ENCODE results near the gene STRN3. TPM values are rescaled to one million over a fixed set of nuclear protein-coding genes. Genes with fewer than 3 reads are reported as not detected.

STRN3 gene
- total RNA-seq, 1 experiment from 2014 or later: 36.6 TPM

DNA sequence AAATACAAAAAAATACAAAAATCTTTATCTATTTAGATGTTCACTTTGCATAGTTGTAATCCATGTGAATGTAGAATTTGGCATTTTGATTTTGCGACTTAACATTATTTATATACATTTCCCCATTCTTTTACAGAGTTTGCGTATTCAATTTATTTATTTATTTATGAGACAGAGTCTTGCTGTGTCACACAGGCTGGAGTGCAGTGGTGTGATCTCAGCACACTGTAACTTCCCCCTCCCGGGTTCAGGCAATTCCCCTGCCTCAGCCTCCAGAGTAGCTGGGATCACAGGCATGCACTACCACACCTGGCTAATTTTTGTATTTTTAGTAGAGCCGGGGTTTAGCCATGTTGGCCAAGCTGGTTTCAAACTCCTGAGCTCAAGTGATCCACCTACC, 25.3 kb upstream of the STRN3 start:
- Mint-ChIP-seq H3K36me3 (ENCODE audit: insufficient read depth, unreplicated experiment) (peaks cover 6% of the 10 kb centered on the region), H3K9me3 (ENCODE audit: unreplicated experiment) (no peaks in the 10 kb centered on the region), H3K27ac (ENCODE audit: low read depth, unreplicated experiment) (no peak overlapping the region), H3K4me3 (ENCODE audit: unreplicated experiment) (no peak overlapping the region), H3K27me3 (ENCODE audit: insufficient read depth, unreplicated experiment) (no peaks in the 10 kb centered on the region), H3K4me1 (ENCODE audit: insufficient read depth, unreplicated experiment) (peaks cover 6% of the 10 kb centered on the region)
- intact Hi-C loops (cut with micrococcal nuclease): no loop called here
- no peak for DNase-seq (ENCODE audit: unreplicated experiment)
- no TSS peak for BruUV-seq (replicated peaks)
- CTCF ChIA-PET: no interaction called here
- no peak for TF ChIP-seq CTCF (IDR thresholded peaks at IDR 0.05; ENCODE audit: unreplicated experiment)
- POLR2A ChIA-PET: no interaction called here

DNA sequence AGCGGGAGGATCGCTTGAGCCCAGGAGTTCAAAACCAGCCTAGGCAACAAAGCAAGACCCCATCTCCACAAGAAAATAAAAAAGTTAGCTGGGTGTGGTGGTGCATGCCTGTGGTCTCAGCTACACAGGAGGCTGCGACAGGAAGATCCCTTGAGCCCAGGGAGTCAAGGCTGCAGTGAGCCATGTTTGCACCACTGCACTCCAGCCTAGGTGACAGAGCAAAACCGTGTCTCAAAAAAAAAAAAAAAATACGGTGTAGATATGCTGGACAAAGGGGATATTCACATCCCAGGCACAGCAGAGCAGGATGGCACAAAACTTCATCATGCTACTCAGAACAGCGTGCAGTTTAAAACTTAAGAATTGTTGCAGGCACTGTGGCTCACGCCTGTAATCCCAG, 24.8 kb upstream of the STRN3 start:
- Mint-ChIP-seq H3K9me3 (ENCODE audit: unreplicated experiment) (no peaks in the 10 kb centered on the region), H3K27me3 (ENCODE audit: insufficient read depth, unreplicated experiment) (no peaks in the 10 kb centered on the region), H3K36me3 (ENCODE audit: insufficient read depth, unreplicated experiment) (peaks cover 6% of the 10 kb centered on the region), H3K4me3 (ENCODE audit: unreplicated experiment) (no peak overlapping the region), H3K4me1 (ENCODE audit: insufficient read depth, unreplicated experiment) (peaks cover 6% of the 10 kb centered on the region), H3K27ac (ENCODE audit: low read depth, unreplicated experiment) (no peak overlapping the region)
- no peak for DNase-seq (ENCODE audit: unreplicated experiment)
- ChIA-PET POLR2A (no interaction called here), CTCF (no interaction called here)
- intact Hi-C loops (cut with micrococcal nuclease): no loop called here
- no TSS peak for BruUV-seq (replicated peaks)
- TF ChIP-seq CTCF (IDR thresholded peaks at IDR 0.05; ENCODE audit: unreplicated experiment): no peak

DNA sequence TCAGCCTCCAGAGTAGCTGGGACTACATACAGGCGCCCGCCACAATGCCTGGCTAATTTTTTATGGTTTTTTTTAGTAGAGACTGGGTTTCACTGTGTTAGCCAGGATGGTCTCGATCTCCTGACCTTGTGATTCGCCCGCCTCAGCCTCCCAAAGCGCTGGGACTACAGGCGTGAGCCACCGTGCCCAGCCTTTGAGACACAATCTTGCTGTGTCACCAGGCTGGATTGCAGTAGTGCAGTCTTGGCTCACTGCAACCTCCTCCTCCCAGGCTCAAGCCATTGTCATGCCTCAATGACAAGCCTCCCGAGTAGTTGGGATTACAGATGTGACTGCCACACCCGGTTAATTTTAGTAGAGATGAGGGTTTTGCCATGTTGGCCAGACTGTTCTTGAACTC, 21.3 kb upstream of the STRN3 start:
- Mint-ChIP-seq H3K4me3 (ENCODE audit: unreplicated experiment) (no peak overlapping the region), H3K36me3 (ENCODE audit: insufficient read depth, unreplicated experiment) (peaks cover 6% of the 10 kb centered on the region), H3K27me3 (ENCODE audit: insufficient read depth, unreplicated experiment) (no peaks in the 10 kb centered on the region), H3K4me1 (ENCODE audit: insufficient read depth, unreplicated experiment) (peaks cover 11% of the 10 kb centered on the region), H3K27ac (ENCODE audit: low read depth, unreplicated experiment) (no peak overlapping the region), H3K9me3 (ENCODE audit: unreplicated experiment) (no peaks in the 10 kb centered on the region)
- intact Hi-C loops (cut with micrococcal nuclease): no loop called here
- no peak for TF ChIP-seq CTCF (IDR thresholded peaks at IDR 0.05; ENCODE audit: unreplicated experiment)
- no TSS peak for BruUV-seq (replicated peaks)
- CTCF ChIA-PET: no interaction called here
- no peak for DNase-seq (ENCODE audit: unreplicated experiment)
- POLR2A ChIA-PET: interaction anchor here (0.6 to 1.6 kb wide), 6 partner anchors 10 to 21 kb away, joined by 3 to 5 read pairs (median 4); partner anchors contain the start of gene STRN3

DNA sequence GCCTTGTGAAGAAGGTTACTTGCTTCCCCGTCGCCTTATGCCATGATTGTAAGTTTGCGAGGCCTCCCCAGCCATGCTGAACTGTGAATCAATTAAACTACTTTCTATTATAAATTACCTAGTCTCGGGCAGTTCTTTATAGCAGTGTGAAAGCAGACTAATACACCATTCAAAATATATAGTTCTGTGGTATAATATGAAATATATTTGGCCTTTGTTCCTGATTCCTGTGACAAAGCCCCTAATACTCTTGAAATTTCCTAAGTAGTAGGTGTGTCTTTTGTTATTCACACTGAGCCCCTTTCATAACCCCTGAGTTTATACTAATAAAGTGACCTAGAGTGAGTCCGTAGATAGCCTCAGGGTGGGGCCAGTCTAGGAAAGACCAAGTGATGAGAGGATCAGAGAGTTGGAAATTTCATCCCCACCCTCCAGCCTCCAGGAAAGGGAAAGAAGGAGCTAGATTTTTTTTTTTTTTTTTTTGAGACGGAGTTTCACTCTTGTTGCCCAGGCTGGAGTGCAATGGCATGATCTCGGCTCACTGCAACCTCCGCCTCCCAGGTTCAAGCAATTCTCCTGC, 19.4 kb upstream of the STRN3 start:
- POLR2A ChIA-PET: no interaction called here
- no peaks in the 10 kb centered on the region for H3K27me3 Mint-ChIP-seq (ENCODE audit: insufficient read depth, unreplicated experiment)
- H3K4me3 Mint-ChIP-seq (ENCODE audit: unreplicated experiment): no peak overlapping the region
- BruUV-seq (replicated peaks): no TSS peak
- CTCF ChIA-PET: no interaction called here
- no peaks in the 10 kb centered on the region for H3K9me3 Mint-ChIP-seq (ENCODE audit: unreplicated experiment)
- H3K4me1 Mint-ChIP-seq (ENCODE audit: insufficient read depth, unreplicated experiment): peaks cover 11% of the 10 kb centered on the region
- H3K27ac Mint-ChIP-seq (ENCODE audit: low read depth, unreplicated experiment): no peak overlapping the region
- H3K36me3 Mint-ChIP-seq (ENCODE audit: insufficient read depth, unreplicated experiment): peaks cover 6% of the 10 kb centered on the region
- no peak for TF ChIP-seq CTCF (IDR thresholded peaks at IDR 0.05; ENCODE audit: unreplicated experiment)
- no peak for DNase-seq (ENCODE audit: unreplicated experiment)
- intact Hi-C loops (cut with micrococcal nuclease): no loop called here

All from MCF 10A (cell line).